Peyer's patch (tissue), 4 donors: ENCODE measurements around the gene PIK3IP1. TPM values are rescaled to one million over a fixed set of nuclear protein-coding genes. Genes with fewer than 3 reads are reported as not detected.

Source experiments
- DNase-seq, 3 donors: peaks; one replicate each; pipeline ENCODE4 v3.0.0-alpha.2; 2017 to 2019
- H3K27ac ChIP-seq, 4 donors: fragments of 200-600 bp; sonication (generic); one replicate each; pipeline ENCODE4 v1.5.1; 2016 to 2019
- H3K27me3 ChIP-seq, 2 donors: fragments of 200-600 bp; sonication (generic); one replicate each; pipeline ENCODE4 v1.5.1; 2019
- H3K36me3 ChIP-seq, 3 donors: fragments of 200-600 bp; sonication (generic); one replicate each; pipeline ENCODE4 v1.5.1; 2016 to 2019
- H3K4me1 ChIP-seq, 4 donors: fragments of 200-600 bp; sonication (generic); one replicate each; pipeline ENCODE4 v1.5.1; 2016 to 2019
- H3K4me3 ChIP-seq, 4 donors: fragments of 200-600 bp; sonication (generic); 1 replicate in 3 of 4; 2 replicates in 1 of 4; pipeline ENCODE4 v1.5.1; 2016 to 2019; ENCODE audit warnings: mild to moderate bottlenecking in 1 of 4
- H3K9me3 ChIP-seq, 4 donors: fragments of 200-600 bp; sonication (generic); one replicate each; pipeline ENCODE4 v1.5.1; 2016 to 2019; ENCODE audit warnings: mild to moderate bottlenecking in 1 of 4
- CTCF ChIP-seq, 6 experiments: fragments of 450-650 bp in 4 of 6; fragments of 200-600 bp in 2 of 6; sonication (generic) in 1 of 6; IDR thresholded peaks; one replicate each; pipeline ENCODE4 v1.5.1; 2017 to 2019; ENCODE audit warnings: antibody characterized with exemption in 6 of 6, mild to moderate bottlenecking in 3 of 6, moderate library complexity in 1 of 6
- POLR2A ChIP-seq, 2 donors: fragments of 450-650 bp; IDR thresholded peaks; one replicate each; pipeline ENCODE4 v1.5.1; 2017; ENCODE audit warnings: antibody characterized with exemption in 2 of 2, mild to moderate bottlenecking in 2 of 2, moderate library complexity in 2 of 2
- total RNA-seq, 4 donors: library from RNA; depleted of rRNA; stranded (reverse); fragments of >200 nt; gene quantifications; one replicate each; pipeline ENCODE4 v1.1.0, GENCODE V29; 2016

Gene PIK3IP1
- total RNA-seq, 4 donors from 2014 or later, result 23.7 to 60.2 (median 30.7) TPM

DNA sequence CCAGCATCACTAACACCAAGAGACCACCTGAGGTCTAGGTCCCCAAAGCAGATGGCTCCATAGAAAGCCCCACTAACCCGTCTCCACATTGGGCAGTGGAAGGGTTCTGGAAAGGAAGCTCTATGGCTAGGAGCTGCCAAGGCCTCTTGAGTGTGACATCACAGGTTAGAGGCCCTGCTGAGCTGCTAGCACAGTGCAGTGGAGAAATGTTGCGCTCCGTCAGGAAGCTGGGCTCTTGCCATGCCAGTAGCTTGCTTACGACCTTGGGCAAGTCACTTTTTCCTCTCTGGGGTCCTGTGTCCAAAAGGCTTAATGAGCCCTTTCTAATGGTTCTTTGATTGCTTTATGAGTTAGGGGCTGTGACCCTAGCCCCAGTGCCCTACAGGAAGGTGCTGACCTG, 10.6 kb downstream of the PIK3IP1 start:
- peak overlapping the region in 2 of 4 donors; percentile 27 to 100 for H3K27ac ChIP-seq
- H3K36me3 ChIP-seq, result peaks cover 0 to 92% (median 0%) of the 10 kb centered on the region in 3 donors
- no peak for TF ChIP-seq CTCF (IDR thresholded peaks at IDR 0.05)
- TF ChIP-seq POLR2A (IDR thresholded peaks at IDR 0.05), result no peak
- peaks cover 0 to 19% (median 16%) of the 10 kb centered on the region in 4 donors for H3K4me1 ChIP-seq
- H3K27me3 ChIP-seq, result no peaks in the 10 kb centered on the region
- no peak overlapping the region for H3K4me3 ChIP-seq
- DNase-seq, result no peak
- H3K9me3 ChIP-seq, result no peaks in the 10 kb centered on the region

DNA sequence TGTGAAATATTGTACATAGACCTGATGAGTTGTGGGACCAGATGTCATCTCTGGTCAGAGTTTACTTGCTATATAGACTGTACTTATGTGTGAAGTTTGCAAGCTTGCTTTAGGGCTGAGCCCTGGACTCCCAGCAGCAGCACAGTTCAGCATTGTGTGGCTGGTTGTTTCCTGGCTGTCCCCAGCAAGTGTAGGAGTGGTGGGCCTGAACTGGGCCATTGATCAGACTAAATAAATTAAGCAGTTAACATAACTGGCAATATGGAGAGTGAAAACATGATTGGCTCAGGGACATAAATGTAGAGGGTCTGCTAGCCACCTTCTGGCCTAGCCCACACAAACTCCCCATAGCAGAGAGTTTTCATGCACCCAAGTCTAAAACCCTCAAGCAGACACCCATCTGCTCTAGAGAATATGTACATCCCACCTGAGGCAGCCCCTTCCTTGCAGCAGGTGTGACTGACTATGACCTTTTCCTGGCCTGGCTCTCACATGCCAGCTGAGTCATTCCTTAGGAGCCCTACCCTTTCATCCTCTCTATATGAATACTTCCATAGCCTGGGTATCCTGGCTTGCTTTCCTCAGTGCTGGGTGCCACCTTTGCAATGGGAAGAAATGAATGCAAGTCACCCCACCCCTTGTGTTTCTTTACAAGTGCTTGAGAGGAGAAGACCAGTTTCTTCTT, 12.3 kb downstream of the PIK3IP1 start:
- TF ChIP-seq POLR2A (IDR thresholded peaks at IDR 0.05) (no peak), CTCF (IDR thresholded peaks at IDR 0.05) (no peak)
- peak in 1 of 3 donors; percentile 59 for DNase-seq
- H3K36me3 ChIP-seq, result peaks cover 0 to 87% (median 0%) of the 10 kb centered on the region in 3 donors
- H3K9me3 ChIP-seq, result no peaks in the 10 kb centered on the region
- H3K4me1 ChIP-seq, result peaks cover 0 to 18% (median 7%) of the 10 kb centered on the region in 4 donors
- H3K4me3 ChIP-seq, result no peak overlapping the region
- no peaks in the 10 kb centered on the region for H3K27me3 ChIP-seq
- peak overlapping the region; percentile 41 to 71 (median 68) for H3K27ac ChIP-seq

GRCh38 chr22:31279327-31279669, 13.0 kb downstream of the PIK3IP1 start:
- Histone ChIP-seq H3K9me3 (no peaks in the 10 kb centered on the region), H3K27ac (peak overlapping the region; percentile 57 to 71 (median 68)), H3K4me3 (no peak overlapping the region), H3K36me3 (peaks cover 0 to 87% (median 0%) of the 10 kb centered on the region in 3 donors), H3K27me3 (no peaks in the 10 kb centered on the region), H3K4me1 (peaks cover under 1 to 11% (median 2%) of the 10 kb centered on the region in 4 donors)
- no peak for TF ChIP-seq CTCF (IDR thresholded peaks at IDR 0.05)
- no peak for TF ChIP-seq POLR2A (IDR thresholded peaks at IDR 0.05)
- DNase-seq, result peak in 1 of 3 donors; percentile 50

GRCh38 chr22:31278626-31279326, 13.5 kb downstream of the PIK3IP1 start:
- peak in 1 of 3 donors; percentile 74 for DNase-seq
- Histone ChIP-seq H3K4me3 (no peak overlapping the region), H3K27ac (peak overlapping the region; percentile 57 to 71 (median 68))

GRCh38 chr22:31278151-31278621, 14.1 kb downstream of the PIK3IP1 start:
- Histone ChIP-seq H3K4me1 (peaks cover 0 to 4% (median 1%) of the 10 kb centered on the region in 4 donors), H3K27me3 (no peaks in the 10 kb centered on the region), H3K4me3 (no peak overlapping the region), H3K27ac (peak overlapping the region; percentile 57 to 71 (median 68)), H3K9me3 (no peaks in the 10 kb centered on the region), H3K36me3 (peaks cover 0 to 83% (median 0%) of the 10 kb centered on the region in 3 donors)
- TF ChIP-seq POLR2A (IDR thresholded peaks at IDR 0.05) (no peak), CTCF (IDR thresholded peaks at IDR 0.05) (no peak)
- DNase-seq, result peak in 1 of 3 donors; percentile 53

More at GRCh38 chr22:31278626-31279326, 13.5 kb downstream of the PIK3IP1 start:
- peaks cover 0 to 83% (median 0%) of the 10 kb centered on the region in 3 donors for H3K36me3 ChIP-seq
- peaks cover 0 to 7% (median 1%) of the 10 kb centered on the region in 4 donors for H3K4me1 ChIP-seq
- no peak for TF ChIP-seq CTCF (IDR thresholded peaks at IDR 0.05)
- TF ChIP-seq POLR2A (IDR thresholded peaks at IDR 0.05), result peak in 1 of 2 donors; percentile 39
- H3K9me3 ChIP-seq, result no peaks in the 10 kb centered on the region
- no peaks in the 10 kb centered on the region for H3K27me3 ChIP-seq
